ENCODE results near the gene SSH2.

The SSH2 gene

DNA sequence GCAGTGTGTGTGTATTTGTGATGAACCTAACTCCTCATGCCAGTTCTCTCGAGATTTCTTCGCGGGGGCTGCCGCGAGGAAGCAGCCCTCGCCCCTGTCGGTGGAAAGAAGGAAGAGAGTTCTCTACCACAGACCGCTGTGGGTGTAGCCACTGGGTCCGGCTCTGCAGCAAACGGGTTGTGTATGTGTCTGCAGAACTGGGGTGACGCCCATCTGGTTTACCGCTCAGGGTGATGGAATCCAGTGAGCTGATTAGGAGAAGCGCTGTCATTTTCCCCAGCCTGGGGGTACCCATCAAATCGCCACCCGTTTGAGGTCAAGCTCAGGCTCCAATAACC lies 315.0 kb downstream of the SSH2 start:
- DNase-seq (ENCODE audit: low spot score) (no peak), FAIRE-seq (no peak)

DNA sequence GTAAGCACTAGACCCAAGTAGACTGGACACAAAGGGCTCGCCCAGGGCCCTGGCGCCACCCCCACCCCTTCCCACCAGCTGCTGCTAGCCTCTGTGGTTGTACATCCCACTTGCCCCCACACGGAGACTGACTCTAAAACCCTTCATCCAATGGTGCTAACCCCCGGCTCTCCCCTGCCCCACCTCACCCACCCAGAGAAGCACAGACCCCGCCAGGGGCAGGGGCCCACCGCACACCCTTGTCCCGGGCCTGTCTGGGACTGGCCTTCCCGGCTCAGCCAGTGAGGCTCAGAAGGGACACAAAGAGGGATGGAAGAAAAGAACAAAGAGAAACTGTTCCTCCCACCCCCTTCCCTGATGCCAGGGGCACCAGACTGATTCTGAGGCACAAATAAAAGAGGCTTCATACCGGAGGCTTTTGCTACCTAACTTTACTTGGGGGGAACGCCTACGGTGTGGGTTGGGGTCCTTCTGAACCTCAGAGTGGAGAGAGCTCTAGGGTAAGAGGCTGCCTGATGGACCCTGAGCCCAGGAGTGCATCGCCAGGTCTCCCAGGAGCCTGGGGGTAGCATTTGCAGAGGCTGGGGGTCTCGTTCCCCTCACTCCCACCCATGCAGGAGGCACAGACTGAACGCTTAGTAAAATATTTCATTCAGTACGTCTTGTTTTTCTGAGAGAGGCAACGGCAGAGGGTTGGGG lies 315.5 kb downstream of the SSH2 start:
- DNase-seq (ENCODE audit: low spot score): no peak
- FAIRE-seq: no peak

DNA sequence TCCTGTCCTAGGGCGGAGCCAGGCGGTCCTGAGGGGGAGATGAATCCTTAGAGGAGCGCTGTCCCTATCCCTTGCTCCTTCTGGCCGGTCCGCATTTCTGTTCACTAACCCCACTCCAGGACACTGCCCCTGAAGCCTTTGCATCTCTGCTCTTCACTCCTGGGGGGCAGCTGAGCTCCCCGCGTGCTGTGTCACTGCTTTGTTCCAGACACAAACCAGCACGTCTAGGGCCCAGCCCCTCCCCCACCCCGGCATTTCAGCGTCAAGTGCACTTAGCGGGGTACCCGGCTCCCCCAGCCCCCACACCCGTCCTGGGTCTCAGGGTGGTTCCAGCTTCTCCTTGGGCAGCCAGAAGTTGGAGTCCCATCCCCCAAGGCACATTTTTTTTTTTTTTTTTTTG lies 316.2 kb downstream of the SSH2 start:
- DNase-seq (ENCODE audit: low spot score): no peak

DNA sequence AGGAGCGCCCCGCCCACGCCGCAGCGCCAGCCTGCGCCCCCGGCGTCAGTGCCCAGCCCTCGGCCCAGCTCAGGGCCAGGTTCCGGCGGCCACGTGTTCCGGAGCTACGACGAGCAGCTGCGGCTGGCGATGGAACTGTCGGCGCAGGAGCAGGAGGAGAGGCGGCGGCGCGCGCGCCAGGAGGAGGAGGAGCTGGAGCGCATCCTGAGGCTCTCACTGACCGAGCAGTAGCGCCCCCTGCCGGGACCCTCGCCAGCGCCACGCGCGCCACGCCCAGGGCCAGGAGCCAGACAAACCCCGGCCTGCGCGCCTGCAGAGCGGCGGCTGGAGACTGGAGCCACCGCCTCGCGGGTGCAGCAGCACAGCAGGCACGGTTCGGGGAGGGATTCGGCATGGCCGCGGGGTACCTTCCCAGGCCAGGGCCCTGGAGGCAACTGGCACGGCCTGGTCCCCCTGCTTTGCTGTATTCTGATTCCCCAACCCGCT lies 316.6 kb downstream of the SSH2 start:
- DNase-seq (ENCODE audit: low spot score) (no peak), FAIRE-seq (no peak)

More for the DNA sequence above, 316.2 kb downstream of the SSH2 start:
- FAIRE-seq: no peak

DNA sequence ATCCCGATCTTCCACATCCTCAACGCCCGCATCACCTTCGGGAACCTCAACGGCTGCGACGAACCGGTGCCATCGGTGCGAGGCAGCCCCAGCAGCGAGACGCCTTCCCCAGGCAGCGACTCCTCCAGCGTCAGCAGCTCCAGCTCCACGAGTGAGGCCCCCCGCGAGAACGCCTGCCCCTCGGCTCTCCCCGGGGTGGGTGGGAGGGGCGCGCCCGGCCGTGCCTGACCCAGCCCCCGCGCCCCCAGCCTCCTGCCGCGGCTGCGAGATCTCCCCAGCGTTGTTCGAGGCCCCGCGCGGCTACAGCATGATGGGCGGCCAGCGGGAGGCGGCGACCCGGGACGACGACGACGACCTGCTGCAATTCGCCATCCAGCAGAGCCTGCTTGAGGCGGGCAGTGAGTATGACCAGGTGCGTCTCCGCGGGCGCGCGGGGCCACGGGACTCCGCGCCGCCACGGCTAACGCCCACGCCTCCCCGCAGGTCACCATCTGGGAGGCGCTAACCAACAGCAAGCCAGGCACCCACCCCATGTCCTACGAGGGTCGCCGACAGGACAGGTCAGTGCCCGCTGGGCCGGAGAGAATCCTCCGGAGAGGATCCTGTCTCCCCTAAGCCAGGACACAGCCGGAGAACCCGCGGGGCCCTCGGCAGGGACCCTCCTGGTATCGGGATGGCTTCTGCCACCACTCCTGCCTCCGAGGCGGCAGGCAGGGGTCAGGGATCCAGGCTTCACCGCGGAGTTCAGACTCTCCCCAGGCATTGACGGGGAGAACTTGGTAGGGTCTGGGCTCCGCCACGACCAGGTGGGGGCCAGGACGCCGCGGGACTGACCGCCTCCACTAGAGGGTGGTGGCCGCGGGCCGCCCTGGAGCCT lies 317.4 kb downstream of the SSH2 start:
- no peak for FAIRE-seq
- no peak for DNase-seq (ENCODE audit: low spot score)

DNA sequence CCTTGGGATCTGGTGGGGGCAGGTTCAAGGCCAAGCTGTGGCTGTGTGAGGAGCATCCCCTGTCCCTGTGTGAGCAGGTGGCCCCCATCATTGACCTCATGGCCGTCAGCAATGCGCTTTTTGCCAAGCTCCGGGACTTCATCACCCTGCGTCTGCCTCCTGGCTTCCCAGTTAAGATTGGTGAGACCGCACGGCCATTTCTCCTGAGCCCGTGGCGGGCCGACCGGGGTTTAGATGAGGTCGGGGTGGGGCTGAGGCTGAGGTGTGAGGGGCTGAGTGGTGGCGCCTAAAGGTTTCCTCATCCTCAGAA lies 318.0 kb downstream of the SSH2 start:
- DNase-seq (ENCODE audit: low spot score): no peak
- FAIRE-seq: no peak

DNA sequence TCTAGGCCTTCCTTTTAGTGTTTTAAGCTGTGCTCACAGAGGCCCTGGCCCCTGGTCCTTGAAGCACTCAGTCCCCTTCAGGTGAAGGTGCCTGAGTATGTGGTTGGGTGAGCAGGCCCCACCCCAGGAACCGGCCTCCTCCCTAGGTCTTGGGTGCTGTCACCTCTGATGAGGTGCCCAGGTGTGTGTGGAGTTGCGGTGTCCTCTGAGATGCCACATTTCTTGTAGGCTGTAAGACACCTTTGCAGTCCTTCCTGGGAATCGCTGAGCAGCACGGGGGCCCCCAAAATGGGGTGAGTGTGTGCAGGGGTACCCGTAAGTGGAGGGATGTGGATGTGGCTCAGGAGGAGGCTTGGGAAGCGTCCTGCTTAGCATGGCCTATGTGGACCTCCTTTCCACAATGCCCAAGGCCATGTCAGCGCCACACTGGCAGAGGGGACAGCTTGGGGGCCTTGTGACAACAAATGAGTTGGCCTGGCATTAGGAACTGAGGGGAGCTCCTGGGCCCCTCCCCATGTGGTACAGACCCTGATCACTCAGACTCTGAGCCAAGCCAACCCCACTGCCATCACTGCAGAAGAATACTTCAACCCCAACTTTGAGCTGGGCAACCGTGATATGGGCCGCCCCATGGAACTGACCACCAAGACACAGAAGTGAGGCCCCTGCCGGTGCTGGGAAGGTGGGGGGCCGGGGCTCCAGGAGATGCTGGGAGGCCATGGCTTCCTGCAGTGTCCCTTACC lies 318.5 kb downstream of the SSH2 start:
- DNase-seq (ENCODE audit: low spot score) (no peak), FAIRE-seq (no peak)

DNA sequence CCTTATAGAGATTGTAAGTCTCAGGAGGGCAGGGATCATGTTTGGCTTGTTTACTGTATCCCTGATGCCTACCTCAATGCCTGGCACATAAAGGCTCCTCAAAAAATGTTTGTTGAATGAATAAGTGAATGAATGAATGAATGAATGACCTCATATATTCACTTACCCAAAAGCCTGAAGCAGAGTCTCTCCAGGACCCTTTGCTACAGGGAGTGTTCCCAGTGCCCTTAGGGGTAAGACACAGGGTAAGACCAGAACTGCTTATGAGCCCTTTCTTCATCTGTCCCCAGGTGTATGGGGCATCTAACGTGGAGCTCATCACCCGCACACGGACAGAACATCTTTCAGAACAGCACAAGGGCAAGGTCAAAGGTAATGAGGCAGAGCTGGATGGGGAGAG lies 319.6 kb downstream of the SSH2 start:
- DNase-seq (ENCODE audit: low spot score) (no peak), FAIRE-seq (no peak)

DNA sequence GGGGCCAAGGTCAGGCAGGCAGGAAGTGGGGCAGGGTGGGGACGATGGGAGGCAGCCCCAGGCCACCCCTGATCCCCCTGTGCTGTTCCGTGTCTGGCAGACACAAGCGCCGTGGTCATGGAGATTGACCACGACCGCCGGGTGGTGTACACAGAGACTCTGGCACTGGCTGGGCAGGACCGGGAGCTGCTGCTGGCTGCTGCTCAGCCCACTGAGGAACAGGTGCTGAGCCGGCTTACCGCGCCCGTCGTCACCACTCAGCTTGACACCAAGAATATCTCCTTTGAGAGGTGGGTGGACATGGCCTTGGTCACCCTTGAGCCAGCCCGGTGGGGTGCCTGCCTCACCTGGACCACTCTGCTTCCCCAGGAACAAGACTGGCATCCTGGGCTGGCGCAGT lies 321.0 kb downstream of the SSH2 start:
- FAIRE-seq (no peak), DNase-seq (ENCODE audit: low spot score) (no peak)

DNA sequence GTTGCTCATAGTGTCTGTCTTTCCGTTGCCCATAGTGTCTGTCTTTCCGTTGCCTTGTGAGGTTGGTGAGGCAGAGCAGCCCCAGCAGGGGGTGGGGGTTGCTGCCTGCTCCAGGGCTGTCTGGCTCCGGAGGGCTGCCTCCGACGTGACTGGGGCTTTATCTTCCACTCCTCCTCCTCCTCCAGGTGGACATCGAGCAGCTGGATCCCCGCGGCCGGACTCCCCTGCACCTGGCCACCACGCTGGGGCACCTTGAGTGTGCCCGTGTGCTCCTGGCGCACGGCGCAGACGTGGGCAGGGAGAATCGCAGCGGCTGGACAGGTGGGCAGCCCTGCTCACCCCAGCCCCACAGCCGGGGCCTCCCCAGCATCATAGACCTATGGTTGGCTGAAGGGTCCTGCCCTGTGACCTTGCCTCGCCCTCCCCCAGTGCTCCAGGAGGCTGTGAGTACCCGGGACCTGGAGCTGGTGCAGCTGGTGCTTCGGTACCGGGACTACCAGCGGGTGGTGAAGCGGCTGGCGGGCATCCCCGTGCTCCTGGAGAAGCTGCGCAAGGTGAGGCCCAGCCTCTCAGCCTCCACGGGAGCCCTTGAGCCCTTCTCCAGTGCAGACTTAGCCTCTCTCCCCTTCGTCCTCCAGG lies 322.4 kb downstream of the SSH2 start:
- DNase-seq (ENCODE audit: low spot score) (no peak), FAIRE-seq (no peak)

DNA sequence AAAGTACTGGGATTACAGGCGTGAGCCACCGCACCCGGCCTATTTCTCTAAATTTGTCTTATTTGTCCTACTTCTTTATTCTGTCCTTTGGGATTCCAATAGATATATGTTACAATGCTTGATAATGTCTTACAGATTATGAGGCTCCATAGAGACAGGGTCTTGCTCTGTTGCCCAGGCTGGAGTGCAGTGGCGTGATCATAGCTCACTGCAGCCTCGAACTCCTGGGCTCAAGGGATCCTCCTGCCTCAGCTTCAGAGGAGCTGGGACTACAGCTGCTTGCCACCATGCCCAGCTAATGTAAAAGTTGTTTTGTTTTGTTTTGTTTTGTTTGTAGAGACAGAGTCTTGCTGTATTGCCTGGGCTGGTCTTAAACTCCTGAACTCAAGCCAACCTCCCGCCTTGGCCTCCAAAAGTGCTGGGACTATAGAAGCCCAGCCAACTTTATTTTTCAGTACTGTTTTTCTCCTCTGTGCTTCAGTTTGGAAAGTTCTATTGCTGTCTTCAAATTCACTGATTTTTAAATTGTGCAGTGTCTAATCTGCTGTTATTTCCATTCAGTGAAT lies 326.8 kb downstream of the SSH2 start:
- no peak for FAIRE-seq
- DNase-seq (ENCODE audit: low spot score): no peak

DNA sequence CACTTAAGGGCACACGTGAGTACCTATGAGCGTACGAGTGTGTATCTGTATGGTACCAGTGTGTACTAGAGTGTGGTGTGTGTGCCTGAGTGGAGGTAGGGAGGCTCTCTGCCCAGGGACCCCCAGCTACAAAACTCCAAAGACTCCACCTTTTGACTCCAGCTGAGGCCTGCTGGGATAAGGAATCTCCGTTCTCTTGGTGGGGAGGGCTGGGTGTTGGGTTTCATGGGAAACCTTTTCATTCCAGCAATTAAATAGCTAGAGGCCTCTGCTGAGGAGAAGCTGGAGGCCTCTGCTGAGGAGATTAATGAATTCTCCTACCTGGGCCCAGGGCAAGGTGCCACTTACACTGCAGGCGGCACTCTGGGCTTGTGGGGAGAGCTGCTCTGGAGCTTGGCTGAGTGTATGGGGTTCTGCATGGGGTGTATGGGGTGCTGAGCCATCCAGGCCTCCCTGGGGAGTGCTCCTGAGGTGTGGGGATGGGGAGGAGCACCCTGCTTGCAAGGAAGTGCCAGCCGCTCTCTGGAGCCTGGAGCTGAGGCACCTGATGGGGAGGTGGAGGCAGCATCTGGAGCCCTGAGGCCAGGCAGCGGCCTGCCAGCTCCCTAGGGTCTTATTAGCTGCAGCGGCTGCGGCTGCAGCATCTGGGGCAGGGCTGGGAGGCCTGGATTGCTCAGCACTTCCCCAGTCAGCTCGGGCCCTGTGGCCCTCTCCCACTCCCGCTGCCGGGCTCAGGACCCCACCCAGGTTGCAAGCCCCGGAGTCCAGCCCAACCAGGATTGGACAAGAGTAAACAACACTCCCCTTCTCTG lies 332.5 kb downstream of the SSH2 start:
- DNase-seq (ENCODE audit: low spot score): no peak
- FAIRE-seq: no peak

DNA sequence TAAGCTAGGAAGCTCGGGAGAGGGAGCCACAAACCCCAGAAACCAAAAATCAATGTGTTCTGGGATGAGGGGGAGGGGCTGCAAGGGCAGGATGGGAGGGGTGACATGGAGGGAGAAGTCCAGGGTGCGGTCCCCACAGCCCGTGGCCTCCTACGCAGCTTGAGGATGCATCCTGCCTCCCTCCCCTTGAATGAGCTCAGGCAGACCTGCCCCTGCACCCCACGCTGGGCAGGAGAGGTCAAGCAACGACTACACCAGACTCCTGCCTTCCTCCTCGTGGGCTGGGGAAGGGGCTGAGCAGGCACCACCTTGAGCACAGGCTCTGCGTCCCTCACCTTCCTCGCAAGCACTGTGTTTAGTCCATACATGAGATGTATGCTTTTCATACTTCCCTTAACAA lies 333.2 kb downstream of the SSH2 start:
- FAIRE-seq: no peak
- no peak for DNase-seq (ENCODE audit: low spot score)

DNA sequence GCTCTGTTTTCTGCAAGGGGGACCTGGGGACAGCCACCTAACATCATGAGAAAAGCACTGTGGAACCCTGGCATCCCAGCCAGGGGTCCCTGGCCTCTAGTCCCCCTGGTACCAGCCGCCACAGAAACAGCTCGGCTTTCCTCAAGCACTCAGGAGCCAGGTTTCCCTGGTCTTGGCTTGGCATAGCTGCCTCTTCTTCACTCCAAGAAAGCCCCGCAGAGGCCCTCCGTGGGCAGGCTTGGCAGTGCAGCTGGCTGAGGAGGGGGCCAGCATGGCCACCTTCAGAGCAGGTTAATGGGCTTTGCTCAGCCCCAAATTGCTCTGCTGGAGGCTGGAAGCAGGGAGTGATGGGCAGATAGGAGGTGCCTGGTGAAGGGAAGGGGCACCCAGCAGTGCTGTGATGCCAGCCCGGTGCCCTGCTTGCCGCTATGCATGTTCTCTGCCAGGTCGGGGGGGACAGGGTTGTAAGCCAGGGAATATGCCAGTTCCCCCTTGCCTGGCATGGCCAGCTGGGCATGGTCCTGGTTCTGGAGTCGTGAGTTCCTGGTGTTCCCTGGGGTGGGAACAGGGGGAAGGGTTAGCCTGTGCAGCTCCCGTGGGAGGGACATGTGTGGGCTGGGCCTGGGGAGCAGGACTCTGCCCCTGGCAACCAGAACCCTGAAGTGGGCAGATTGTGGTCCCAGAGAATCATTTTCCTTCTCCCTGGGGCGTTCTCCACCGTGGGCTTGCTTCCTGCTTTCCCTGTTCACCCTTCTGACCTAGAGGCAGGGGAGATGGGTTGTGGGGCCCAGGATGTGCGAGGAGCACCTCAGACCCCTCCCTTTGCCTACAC lies 333.9 kb downstream of the SSH2 start:
- FAIRE-seq (no peak), DNase-seq (ENCODE audit: low spot score) (no peak)

DNA sequence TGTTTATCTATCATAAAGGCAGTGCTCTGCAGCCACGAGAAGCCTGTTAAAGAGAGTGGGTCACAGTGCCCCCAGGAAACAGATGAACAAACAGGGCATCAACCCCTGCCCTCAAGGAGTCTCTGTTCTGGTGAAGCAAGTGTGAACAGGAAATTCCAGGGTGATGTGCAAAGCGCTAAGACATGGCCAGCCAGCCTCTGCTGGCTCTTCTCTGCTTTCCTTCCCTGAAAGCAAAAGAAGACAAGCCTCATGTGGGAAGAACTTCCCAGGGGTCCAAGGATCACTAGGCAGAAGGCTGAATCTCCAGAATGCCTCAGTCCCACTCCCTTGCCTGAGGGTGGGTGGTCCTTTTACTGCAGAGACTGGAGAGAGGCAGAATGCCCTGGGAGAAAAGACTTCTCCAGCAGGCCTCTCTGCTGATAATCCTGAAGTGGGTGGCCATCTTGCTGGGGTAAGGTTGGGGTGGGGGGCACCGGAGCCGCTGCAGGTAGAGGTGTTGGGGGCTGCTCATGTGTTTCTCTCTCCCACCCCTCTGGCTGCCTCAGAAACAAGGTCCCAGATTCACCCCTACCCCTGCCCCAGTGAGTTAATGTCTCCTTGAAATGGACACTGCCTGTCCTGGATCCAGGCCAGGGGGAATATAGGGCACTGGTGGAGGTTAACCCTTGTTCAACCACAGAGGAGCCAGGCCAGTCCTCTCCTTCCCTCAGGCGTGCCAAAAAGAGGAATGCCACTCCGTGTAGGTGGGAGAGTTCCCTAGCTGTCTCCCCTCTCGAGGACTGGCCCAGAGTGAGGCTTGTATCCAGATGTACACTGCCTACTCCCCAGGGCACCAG lies 334.7 kb downstream of the SSH2 start:
- no peak for FAIRE-seq
- DNase-seq (ENCODE audit: low spot score): no peak

DNA sequence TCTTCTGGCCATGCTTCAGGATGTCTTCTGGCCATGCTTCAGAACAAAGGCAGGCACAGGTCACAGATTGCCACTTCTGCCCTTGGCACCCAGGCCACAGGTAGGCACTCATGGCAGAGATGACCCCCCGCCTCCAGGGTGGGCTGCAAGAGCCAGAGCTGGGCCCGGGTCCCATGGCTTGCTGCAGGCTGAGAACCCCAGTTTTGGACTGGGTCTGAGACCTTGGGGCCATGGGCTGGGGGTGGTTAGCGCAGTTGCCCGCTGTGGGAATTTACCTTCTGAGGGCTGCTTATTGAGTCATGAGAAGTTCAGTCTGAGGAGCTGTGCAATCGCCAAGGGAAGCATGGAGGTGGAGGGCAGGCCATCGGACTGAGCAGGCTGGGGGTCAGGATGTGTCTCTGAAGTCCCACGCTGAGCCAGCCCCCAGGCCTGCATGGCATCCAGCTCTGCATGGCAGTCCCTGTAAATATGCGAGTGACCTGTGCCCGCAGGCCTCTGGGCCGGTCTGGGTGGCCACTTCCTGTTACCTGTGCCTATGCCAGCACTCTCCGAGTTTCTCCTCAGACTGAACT lies 335.4 kb downstream of the SSH2 start:
- DNase-seq (ENCODE audit: low spot score): no peak
- no peak for FAIRE-seq

DNA sequence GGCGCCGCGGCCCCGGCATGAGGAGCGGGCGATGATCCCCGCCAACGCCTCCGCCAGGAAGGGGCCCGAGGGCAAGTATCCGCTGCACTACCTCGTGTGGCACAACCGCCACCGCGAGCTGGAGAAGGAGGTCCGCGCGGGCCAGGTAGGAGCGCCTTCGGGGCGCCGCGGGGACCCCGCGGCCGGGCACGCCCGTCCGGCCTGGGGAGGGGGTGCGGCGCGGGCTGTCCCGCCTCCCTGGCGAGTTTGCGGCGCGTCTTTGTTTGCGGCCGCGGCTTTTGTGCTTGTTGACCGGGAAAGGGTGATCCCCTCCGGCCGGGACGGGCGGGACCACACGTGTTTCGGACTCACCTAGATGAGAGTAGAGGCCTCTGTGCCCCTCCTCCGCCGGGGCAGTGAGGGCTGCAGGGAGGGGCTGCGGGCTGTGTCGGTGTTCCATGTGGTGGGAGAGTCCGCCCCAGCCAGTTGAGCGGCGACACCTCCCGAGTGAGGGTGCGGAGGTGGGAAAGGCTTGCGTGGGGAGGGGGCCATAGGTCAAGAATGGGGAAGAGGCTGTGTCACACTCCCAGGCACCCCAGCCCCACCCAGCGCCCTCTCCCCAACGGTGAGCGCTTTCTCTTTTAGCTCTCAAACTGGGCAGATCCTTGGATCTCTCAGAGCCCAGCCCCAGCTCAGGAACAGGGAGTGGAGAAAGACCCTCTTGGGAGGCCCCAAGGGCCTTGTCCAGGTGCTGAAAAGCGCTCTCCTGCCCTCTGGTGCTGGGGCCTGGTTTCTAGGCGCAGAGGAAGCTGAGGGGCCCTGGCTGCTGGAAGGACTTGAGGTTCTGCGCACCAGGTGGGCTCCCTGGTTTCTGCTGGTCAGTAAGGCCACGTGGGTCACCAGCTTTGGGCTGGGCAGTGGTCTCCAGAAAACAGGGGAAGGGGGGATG lies 336.2 kb downstream of the SSH2 start:
- DNase-seq (ENCODE audit: low spot score) (peak; percentile 33), FAIRE-seq (no peak)

Data from urothelium cell line (cell line).